Neutrophil (primary cell): ENCODE results near the gene PIGZ.

Experiments
- H3K27ac ChIP-seq: fragments of 200-600 bp; sonication (generic); 2 replicates; pipeline ENCODE4 v1.5.1; 2016; ENCODE audit warnings: mild to moderate bottlenecking, moderate library complexity
- H3K27me3 ChIP-seq: fragments of 200-600 bp; sonication (generic); 2 replicates; pipeline ENCODE4 v1.6.0; 2016; ENCODE audit warnings: mild to moderate bottlenecking
- H3K36me3 ChIP-seq: fragments of 200-600 bp; sonication (generic); 2 replicates; pipeline ENCODE4 v1.5.1; 2017
- H3K4me1 ChIP-seq, 2 experiments: fragments of 200-600 bp in 1 of 2; sonication (generic) in 1 of 2; 1 replicate in 1 of 2; 2 replicates in 1 of 2; pipeline versions ENCODE4 v1.5.1 to v1.6.1; 2013 to 2016; ENCODE audit warnings: low read depth in 1 of 2, low read length in 1 of 2, mild to moderate bottlenecking in 1 of 2, moderate library complexity in 1 of 2; ENCODE audit not compliant: control insufficient read depth in 1 of 2, insufficient read depth in 1 of 2
- H3K4me3 ChIP-seq, 2 experiments: fragments of 200-600 bp in 1 of 2; sonication (generic) in 1 of 2; 1 replicate in 1 of 2; 2 replicates in 1 of 2; pipeline ENCODE4 v1.5.1; 2013 to 2016; ENCODE audit warnings: low read depth in 1 of 2, low read length in 1 of 2, mild to moderate bottlenecking in 1 of 2, moderate library complexity in 1 of 2
- H3K9me3 ChIP-seq: fragments of 200-600 bp; sonication (generic); 2 replicates; pipeline ENCODE4 v1.5.1; 2016
- CTCF ChIP-seq: fragments of 200-600 bp; sonication (generic); IDR thresholded peaks from 2 replicates; pipeline ENCODE4 v1.5.1; 2016; ENCODE audit warnings: antibody characterized with exemption

PIGZ gene

GRCh38 chr3:197008436-197009209, 40.0 kb upstream of the PIGZ start:
- Histone ChIP-seq H3K4me3 (no peak overlapping the region), H3K9me3 (no peaks in the 10 kb centered on the region), H3K27ac (no peak overlapping the region), H3K36me3 (no peaks in the 10 kb centered on the region), H3K27me3 (peaks cover 14% of the 10 kb centered on the region), H3K4me1 (peaks cover 3 to 7% of the 10 kb centered on the region in 2 experiments)
- TF ChIP-seq CTCF: no peak

DNA sequence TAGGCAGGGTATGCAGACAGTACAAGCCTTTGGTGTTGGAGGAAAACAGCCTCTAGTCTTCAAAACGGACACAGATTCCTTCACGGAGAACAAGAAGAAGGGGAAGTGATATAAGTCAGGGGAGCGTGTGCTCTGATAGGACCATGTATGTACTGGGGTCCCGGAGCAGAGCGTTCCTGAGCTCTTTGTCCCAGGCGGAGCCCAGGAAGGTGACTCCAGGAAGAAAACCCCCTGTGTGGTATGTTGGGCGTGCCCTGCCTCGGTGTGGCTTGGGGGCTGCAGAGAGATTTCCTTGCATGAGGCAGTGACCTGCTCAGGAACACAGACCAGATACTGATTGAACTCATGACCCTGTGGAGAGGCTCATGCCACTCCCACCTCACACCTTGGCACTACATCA, 39.3 kb upstream of the PIGZ start:
- H3K36me3 ChIP-seq: no peaks in the 10 kb centered on the region
- no peak overlapping the region for H3K27ac ChIP-seq
- H3K9me3 ChIP-seq: no peaks in the 10 kb centered on the region
- no peak for TF ChIP-seq CTCF
- peaks cover 17% of the 10 kb centered on the region for H3K27me3 ChIP-seq
- H3K4me3 ChIP-seq: no peak overlapping the region
- peaks cover 6 to 9% of the 10 kb centered on the region in 2 experiments for H3K4me1 ChIP-seq

- Histone ChIP-seq H3K4me1 (peaks cover 6 to 12% of the 10 kb centered on the region in 2 experiments), H3K9me3 (no peaks in the 10 kb centered on the region), H3K27me3 (peaks cover 19% of the 10 kb centered on the region), H3K27ac (no peak overlapping the region), H3K4me3 (no peak overlapping the region), H3K36me3 (no peaks in the 10 kb centered on the region)
- TF ChIP-seq CTCF: no peak
Measured at GRCh38 chr3:197007296-197007940, 38.8 kb upstream of the PIGZ start.

DNA sequence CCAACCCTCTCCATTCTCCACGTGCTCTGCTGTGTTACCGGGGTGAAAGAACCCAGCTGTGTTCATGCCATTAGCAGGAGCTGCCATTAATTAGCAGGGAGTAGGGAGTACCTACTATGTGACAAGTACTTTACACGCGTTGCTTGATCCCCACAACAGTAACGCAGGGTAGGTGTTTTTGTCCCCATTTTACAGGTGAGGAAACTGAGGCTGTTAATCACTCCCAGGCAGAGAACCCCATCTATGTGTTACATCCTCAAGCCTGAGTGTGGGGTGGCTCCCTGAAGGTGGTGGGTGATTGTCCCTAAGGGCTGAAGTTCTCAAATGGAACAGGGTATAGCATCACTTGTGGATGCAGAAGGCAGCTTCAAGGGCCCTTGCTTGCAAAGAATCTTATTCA, 38.2 kb upstream of the PIGZ start:
- peaks cover 25% of the 10 kb centered on the region for H3K27me3 ChIP-seq

GRCh38 chr3:197006446-197006845, 37.8 kb upstream of the PIGZ start:
- Histone ChIP-seq H3K9me3 (no peaks in the 10 kb centered on the region), H3K27me3 (peaks cover 29% of the 10 kb centered on the region), H3K4me1 (peaks cover 11 to 19% of the 10 kb centered on the region in 2 experiments), H3K4me3 (no peak overlapping the region), H3K36me3 (no peaks in the 10 kb centered on the region), H3K27ac (no peak overlapping the region)
- TF ChIP-seq CTCF: no peak

More for the DNA sequence above, 38.2 kb upstream of the PIGZ start:
- Histone ChIP-seq H3K36me3 (no peaks in the 10 kb centered on the region), H3K4me1 (peaks cover 9 to 18% of the 10 kb centered on the region in 2 experiments), H3K4me3 (no peak overlapping the region), H3K27ac (no peak overlapping the region), H3K9me3 (no peaks in the 10 kb centered on the region)
- no peak for TF ChIP-seq CTCF
